HG02970 (cell line): Measurements from ENCODE around the gene FOXK1.
"Not testable (repeated sequence)": the region's sequence is repeated elsewhere in the genome, so short reads cannot be mapped to it uniquely, and the experiment has no call there.

Source experiments
- ATAC-seq: cut with Tn5 transposase; IDR thresholded peaks from one replicate; pipeline ENCODE4 v1.9.1; 2021; ENCODE audit warnings: mild to moderate bottlenecking, moderate library complexity, moderate number of reproducible peaks; ENCODE audit not compliant: unreplicated experiment, low FRiP score

The FOXK1 gene

DNA sequence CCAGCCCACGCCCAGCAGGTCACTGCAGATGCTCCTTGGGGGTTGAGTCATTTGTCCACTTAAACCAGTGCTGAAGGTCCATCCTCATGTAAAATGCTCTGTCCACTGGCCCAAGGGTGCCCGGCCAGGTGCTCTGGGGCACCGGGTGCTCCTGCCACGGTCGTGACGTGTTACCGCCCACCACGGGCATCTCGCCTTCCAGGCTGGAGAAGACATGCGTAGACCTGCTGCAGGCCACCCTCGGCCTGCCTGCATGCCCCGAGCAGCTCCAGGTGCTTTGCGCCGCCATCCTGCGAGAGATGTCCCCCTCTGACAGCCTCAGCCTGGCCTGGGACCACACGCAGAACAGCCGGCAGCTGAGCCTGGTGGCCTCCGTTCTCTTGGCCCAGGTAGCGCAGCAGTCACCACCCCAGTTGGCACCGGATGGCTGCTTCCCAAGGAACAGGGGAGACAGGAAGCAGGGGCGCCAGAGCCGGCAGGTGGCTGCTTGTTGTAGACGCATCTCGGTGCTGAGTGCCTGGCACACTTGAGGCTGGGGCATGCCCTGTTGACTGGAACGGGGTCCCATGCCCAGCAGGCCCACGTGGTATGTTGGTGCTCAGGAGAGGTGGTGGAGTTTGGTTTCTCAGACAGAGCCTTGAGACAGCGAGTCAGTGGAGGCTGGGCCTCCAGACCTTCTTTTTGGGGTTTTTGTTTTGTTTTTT lies 99.4 kb downstream of the FOXK1 start:
- no peak for ATAC-seq

DNA sequence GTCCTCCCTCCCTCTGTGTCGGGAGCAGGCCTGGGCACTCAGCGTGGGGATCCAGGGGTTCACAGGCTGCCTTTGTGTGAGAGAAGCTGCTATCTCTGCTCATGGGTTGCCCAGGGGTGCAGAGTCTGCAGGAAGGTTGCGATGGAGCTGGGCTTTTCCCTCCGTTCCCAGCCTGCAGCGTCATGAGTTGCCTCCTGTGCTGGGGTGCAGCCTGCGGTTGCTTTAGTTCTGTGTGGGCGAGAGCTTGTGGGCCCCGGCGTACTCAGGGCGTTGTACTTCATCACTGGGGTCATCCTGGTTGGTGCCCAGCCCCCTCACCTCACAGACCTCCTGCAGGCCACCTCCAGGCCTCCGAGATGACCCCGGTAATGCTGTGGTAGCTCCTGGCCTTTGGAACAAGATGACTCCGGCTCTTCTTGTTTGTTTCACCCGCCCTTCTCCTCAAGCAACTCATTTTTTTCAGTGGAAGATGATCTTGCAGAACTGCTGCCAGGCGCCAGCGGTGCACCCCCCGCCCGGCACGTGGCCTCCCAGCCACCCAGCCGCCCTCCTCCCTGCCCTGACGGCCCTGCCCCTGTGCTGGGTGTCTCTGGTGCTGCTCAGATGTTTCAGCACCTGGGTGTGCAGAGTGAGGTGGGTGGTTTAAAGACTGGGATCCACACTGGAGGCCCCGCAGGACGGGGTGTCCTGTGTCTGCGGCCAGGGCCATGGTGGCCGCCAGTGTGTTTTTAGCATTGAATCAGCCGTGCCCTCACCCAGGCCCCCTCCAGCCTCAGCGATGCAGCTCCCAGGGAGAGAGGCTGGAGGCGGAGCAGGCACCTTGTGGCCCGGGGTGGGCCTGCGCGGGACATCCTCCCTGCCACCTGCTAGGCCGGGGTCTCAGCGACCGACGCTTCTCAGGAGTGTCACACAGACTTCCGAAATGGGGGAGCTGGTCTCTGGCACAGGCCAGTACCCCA lies 100.5 kb downstream of the FOXK1 start:
- ATAC-seq, result no peak

DNA sequence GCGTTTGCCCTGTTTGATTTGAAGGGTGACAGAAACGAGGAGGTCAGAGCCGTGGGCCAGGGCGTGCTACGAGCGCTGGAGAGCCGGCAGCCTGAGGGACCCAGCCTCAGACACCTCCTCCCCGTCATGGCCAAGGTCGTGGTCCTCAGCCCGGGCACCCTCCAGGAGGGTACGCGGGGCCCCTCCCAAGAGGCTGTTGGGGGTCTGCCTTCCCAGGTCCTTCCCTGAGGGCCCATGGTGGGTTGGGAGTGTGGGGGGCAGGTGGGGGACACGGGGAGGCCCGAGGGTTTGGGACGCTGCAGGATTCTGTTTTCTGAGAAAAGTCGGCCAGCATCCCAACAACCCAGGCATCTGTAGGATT lies 101.2 kb downstream of the FOXK1 start:
- ATAC-seq, result no peak

DNA sequence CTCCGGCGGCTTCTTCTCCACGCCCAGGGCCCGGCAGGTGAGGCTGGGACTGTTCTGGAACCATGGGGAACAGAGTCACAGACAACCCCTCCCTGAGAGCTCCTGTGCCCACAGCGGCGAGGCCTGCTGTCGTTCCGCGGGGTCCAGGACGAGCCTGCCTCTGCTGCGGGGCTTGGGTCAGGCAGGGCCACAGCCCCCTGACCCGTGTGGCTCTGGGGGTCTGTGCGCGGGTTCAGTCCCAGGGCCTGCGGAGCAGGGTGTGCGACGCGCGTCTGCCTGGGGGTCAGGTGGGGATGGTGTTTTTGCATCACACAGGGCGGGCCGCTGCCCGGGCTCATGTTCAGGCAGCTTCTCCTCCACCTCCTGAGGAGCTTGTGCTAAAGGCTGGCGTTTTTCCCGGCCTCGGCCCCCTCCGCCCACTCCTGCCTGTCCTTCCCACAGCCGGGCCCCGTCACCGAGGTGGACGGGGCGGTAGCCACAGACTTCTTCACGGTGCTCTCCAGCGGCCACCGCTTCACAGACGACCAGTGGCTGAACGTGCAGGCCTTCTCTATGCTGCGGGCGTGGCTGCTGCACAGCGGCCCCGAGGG lies 101.8 kb downstream of the FOXK1 start:
- ATAC-seq, result no peak

DNA sequence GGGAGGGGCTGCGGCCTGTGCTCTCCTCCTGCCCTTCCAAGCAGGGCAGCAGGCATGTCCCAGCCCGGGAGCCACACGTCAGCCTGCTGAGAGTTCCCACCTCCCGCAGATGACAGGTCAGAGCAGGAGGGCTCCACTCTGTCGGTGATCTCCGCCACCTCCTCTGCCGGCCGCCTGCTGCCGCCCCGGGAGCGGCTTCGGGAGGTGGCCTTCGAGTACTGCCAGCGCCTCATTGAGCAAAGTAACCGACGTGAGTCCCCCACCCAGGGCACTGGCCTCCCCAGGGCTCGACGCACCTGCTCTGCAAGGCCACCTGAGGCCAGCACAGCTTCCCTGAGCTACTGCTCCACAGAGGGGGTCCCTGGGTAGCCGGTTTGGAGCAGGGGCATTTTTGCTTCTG lies 102.7 kb downstream of the FOXK1 start:
- ATAC-seq, result no peak

DNA sequence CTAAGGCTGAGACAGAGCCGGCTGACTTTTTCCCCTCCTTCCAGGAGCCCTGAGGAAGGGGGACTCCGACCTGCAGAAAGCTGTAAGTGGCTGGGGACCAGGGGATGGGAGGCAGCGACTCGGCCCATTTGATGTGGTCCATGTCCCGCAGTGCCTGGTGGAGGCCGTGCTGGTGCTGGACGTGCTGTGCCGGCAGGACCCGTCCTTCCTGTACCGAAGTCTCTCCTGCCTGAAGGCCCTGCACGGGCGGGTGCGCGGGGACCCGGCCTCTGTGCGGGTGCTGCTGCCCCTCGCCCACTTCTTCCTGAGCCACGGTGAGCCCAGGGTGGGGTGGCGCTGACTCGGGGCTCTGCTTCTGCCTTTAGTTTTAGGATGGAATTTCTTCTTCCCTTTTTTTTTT lies 103.3 kb downstream of the FOXK1 start:
- ATAC-seq, result no peak

DNA sequence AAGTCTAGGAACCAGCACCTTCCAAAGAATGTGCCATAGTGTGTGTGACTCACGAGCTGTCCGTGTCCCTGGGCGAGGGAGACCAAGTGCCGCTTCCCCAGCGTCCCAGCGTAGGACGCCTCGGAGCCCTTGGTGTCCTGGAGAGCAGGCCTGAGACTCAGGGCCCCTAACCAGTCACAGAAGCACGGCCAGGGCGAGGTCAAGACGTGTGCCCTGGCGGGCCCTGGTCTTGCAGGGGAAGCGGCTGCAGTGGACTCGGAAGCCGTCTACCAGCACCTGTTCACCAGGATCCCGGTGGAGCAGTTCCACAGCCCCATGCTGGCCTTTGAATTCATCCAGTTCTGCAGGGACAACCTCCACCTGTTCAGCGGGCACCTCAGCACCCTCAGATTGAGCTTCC lies 103.9 kb downstream of the FOXK1 start:
- ATAC-seq, result no peak

DNA sequence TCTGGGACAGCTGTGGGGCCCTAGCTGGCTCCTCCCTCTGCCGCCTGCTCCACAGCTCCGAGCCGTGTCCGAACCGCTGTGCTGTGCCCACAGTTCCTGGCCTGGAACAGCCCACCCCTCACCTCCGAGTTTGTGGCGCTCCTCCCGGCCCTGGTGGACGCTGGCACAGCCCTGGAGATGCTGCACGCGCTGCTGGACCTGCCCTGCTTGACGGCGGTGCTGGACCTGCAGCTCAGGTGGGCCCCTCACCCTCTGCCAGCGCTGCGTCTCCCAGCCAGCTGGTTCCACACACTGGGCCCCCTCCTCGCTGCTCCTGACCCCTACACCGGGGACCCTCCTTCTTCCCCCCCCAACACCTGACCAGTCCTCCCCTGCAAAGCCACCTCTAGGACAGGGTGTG lies 105.4 kb downstream of the FOXK1 start:
- no peak for ATAC-seq

DNA sequence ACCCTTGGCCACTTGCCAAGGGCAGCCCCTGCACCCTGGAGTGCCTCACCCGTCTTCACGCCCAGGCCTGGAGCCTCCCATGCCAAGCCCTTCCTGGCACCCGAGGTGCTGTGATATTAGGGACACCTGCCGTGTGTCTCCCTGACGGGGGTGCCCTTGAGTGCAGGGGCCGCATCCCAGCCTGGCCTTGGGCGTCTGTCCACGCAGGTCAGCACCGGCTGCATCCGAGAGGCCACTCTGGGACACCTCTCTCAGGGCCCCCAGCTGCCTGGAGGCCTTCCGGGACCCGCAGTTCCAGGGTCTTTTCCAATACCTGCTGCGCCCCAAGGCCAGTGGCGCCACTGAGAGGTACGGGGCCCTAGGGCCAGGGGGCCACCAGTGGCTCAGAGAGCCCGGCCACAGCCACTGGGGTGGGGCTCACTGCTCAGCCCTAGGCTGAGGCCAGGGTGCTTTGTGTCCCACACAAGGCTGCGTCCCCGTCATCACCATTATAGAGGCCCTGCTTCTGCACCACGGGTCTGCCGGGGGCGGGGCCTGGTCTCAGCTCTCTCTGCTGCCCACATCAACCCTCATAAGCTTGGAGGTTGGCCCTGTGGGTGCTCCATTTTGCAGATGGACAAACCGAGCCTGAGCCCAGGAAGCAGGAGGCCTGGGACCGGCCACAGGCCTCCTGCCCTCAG lies 106.0 kb downstream of the FOXK1 start:
- ATAC-seq, result no peak

DNA sequence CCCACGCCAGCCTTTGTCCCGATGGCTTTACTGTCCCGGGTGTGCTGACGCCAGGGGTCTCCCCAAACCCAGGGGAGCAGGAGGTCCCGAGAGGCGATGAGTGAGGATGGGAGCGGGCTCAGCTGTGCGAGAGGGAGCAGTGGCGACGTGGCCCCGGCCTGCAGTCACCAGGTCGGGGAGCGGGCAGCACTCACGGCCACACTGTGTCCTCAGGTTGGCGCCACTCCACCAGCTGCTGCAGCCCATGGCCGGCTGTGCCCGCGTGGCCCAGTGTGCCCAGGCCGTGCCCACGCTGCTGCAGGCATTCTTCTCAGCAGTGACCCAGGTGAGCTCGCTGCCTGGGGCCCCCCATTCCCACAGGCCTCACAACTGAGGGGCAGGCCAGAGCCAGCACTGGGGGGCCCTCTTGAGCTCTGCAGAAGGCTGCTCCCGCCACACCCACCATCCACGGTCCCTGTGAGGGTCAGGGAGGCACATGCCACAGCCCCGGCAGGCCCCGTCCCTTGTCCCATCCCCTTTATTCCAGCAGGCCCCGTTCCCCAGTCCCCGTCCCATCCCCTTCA lies 106.6 kb downstream of the FOXK1 start:
- no peak for ATAC-seq

DNA sequence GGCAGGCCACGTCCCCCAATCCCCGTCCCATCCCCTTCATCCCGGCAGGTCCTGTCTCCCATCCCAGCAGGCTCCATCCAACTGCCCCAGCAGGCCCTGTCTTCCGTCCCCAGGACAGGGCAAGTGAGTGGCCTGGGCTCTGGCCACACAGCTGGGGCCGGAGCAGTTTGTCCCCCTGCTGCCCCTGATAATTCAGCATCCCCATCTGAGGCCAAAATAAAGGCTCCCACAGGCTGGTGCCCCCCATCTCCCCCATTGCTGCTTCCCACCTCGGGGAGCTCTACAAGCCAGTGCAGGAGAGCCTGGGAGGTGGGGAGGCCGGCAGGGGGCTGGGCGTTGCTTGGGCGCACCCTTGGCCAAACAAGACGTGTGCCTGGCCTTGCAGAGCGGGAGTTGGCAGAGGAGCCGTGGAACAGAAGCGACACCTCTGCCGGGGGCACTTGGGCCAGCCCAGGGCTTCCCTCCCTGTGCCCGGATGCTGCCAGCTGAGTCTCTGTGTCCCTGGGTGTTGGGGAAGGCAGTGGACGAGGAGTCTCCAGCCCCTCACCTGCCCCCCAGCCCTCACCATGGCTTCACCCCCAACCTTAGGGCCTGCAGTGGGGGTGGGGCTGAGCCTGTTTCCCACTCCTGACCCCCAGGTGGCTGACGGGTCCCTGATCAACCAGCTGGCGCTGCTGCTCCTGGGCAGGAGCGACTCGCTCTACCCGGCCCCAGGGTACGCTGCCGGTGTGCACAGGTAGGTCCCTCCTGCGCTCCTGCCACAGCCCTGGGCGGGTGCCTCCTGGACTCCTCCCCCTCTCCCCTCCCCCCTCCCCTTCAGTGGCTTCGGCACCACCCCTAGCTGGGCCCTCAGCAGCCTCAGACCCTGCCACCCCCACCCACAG lies 107.3 kb downstream of the FOXK1 start:
- ATAC-seq, result no peak

DNA sequence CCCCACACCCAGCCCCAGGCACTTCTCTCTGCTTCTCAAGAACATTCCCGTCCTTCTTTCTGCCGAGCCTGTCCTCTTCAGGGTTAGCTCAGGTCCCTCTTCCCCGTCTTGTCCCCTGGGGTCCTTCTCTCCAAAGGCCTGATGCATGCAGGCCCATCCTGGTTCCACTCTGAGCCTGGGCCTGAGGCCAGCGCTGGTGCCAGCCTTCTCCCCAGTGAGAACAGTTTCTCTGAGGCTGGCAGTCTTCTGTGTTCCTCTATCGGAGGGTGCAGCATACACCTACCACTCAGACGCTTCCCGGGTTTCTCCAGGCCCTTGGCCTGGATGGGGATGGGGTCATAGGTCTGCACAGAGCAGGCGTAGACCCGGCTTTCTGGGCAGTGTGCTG lies 108.0 kb downstream of the FOXK1 start:
- ATAC-seq, result no peak

DNA sequence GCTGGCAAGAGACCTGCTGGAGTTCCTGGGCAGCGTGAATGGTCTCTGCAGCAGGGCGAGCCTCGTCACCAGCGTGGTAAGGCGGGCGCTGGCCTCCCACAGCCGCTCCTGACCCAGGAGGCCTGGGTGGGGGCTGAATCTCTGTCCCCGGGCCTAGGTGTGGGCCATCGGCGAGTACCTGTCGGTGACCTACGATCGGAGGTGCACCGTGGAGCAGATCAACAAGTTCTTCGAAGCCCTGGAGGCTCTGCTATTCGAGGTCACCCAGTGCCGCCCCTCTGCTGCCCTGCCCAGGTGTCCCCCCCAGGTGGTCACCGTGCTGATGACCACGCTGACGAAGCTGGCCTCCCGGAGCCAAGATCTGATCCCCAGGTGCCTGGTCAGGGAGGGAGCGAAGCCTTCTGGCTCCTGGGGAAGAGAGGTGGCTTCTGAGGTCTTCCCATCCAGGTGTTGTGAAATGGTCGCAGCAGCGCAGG lies 108.5 kb downstream of the FOXK1 start:
- ATAC-seq, result no peak

DNA sequence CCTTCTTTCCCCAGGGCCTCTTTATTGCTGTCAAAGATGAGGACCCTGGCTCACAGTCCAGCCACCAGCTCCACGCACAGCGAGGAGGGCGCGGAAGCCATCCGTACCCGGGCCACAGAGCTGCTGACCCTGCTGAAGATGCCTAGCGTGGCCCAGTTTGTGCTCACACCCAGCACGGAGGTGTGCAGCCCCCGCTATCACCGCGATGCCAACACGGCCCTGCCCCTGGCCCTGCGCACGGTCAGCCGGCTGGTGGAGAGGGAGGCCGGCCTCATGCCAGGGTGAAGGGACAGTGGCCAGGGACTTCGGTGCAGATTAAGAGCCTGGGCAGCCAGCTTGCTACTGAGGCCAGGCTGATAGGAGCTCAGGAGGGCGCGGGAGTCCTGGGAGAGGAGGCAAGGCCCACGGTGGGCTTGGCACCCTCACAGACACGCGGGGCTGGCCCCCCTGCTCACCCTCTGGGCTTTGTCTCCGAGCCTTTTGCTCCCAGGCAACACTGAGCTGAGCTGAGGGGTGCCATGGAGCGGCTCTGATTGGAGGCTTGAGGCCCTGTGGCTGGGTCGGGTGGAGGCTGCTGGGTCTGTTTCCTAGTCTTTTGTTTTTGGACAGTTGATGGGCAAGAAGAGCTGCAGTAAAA lies 109.1 kb downstream of the FOXK1 start:
- no peak for ATAC-seq

DNA sequence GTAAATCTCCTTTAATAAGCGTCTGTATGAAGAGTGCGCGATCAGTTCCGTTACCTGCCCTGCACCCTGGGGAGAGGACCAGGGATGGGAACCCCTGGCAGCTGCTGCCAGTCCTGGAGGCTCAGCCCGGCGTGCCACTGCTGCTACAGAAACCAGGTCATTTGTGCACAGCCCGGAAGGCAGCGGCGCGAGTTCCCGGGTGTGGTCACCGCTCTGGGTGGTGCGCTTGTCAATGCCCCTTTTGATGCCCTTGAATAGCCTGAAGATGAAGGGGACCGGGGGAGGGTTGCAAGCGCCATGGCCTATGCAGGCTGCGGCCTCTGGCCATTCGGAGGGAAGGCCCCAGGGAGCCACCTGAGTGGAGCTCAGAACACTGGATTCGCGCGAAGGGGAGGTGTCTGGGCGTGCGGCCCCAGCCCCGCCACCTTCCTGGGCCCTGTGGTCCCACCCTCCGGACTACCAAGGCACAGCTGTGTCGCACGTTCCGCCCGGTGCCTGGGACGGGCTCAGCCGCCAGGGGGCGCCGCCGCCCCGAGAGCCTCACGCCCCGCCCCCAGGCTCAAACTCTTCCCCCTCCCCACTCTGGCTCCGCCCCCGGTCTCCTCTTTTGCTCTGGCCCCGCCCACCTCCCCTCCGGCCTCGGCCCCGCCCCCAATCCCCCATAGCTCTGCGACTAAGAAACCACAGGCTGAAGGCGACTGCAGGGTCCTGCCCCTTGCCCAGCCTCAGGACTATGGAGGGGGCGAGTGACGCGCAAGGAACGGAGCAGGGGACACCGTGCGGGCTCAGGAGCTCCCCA lies 109.8 kb downstream of the FOXK1 start:
- no peak for ATAC-seq

DNA sequence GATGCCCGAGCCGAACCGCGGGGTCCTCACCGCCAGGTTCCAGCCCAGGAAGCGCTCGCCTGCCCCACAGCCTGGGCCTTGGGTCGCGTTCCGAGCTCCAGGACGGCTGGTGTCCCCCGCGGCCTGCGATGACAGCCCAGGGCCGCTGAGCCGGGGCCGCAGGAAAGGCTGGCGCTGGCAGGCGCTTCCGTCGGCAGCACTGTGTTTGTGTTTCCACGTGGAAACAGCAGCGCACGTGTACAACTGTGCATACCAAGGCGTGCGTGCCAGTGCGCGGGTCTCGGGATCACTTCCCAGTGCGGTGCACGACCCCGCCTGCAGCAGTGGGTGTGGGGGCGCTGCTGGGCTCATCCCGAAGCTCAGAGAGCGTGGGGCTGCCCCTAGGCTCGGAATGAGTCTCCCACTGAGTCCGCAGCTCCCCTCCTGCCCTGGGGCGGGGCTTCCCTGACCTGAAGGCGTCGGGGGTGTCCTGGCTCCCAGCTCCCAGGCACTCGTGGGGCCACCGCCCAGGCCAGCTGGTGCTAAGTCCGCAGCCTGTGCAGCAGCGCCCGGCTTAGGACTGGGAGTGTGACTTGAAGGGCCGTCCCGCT lies 110.5 kb downstream of the FOXK1 start:
- ATAC-seq, result no peak

DNA sequence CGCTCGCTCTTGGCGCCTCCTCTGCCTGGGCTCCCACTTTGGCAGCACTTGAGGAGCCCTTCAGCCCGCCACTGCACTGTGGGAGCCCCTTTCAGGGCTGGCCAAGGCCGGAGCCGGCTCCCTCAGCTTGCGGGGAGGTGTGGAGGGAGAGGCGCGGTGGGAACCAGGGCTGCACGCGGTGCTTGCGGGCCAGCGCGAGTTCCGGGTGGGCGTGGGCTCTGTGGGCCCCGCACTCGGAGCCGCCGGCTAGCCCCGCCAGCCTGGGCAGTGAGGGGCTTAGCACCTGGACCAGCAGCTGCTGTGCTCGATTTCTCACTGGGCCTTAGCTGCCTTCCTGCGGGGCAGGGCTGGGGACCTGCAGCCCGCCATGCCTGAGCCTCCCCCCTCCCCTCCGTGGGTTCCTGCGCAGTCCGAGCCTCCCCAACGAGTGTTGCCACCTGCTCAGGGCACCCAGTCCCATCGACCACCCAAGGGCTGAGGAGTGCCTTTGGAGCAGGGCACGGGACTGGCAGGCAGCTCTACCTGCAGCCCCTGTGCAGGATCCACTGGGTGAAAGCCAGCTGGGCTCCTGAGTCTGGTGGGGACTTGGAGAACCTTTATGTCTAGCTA lies 111.4 kb downstream of the FOXK1 start:
- ATAC-seq, result not testable (repeated sequence)
